Suprapubic skin (tissue), 4 donors: Measurements from ENCODE around the gene AGAP1. TPM values are rescaled to one million over a fixed set of nuclear protein-coding genes. Genes with fewer than 3 reads are reported as not detected.

Experiments used
- DNase-seq, 2 donors: peaks; one replicate each; pipeline ENCODE4 v3.0.0-alpha.2; 2019; ENCODE audit warnings: low spot score in 2 of 2
- H3K27ac ChIP-seq: fragments of 200-600 bp; sonication (generic); one replicate; pipeline ENCODE4 v1.5.1; 2019
- H3K27me3 ChIP-seq: fragments of 200-600 bp; sonication (generic); one replicate; pipeline ENCODE4 v1.5.1; 2019
- H3K36me3 ChIP-seq: fragments of 200-600 bp; sonication (generic); one replicate; pipeline ENCODE4 v1.5.1; 2019
- H3K4me1 ChIP-seq: fragments of 200-600 bp; sonication (generic); one replicate; pipeline ENCODE4 v1.5.1; 2019
- H3K4me3 ChIP-seq: fragments of 200-600 bp; sonication (generic); one replicate; pipeline ENCODE4 v1.5.1; 2019; ENCODE audit warnings: mild to moderate bottlenecking
- H3K9me3 ChIP-seq: fragments of 200-600 bp; sonication (generic); one replicate; pipeline ENCODE4 v1.5.1; 2019
- EP300 ChIP-seq: sonication (generic); formaldehyde crosslinking; IDR thresholded peaks from one replicate; pipeline ENCODE4 v1.6.1; 2017; ENCODE audit warnings: antibody characterized with exemption
- POLR2A ChIP-seq, 2 donors: fragments of 450-650 bp; IDR thresholded peaks; one replicate each; pipeline ENCODE4 v1.6.1; 2017; ENCODE audit warnings: antibody characterized with exemption in 2 of 2, mild to moderate bottlenecking in 2 of 2, moderate library complexity in 2 of 2
- POLR2AphosphoS5 ChIP-seq, 3 donors: sonication (generic); formaldehyde crosslinking; IDR thresholded peaks; one replicate each; pipeline ENCODE4 v1.6.1; 2017; ENCODE audit warnings: antibody characterized with exemption in 3 of 3
- WGBS: methylation state at CpG from one replicate; pipeline ENCODE4 v1.1.5; 2018; 5-methylcytosine and 5-hydroxymethylcytosine counted together
- total RNA-seq, 4 donors: library from RNA; depleted of rRNA; stranded (reverse); fragments of >200 nt; gene quantifications; one replicate each; pipeline ENCODE4 v1.1.0, GENCODE V29; 2016
- TF ChIP-seq, protein P1 (sequence below), 2 donors: fragments of 200-600 bp in 1 of 2; fragments of 450-650 bp in 1 of 2; sonication (generic) in 1 of 2; IDR thresholded peaks; one replicate each; pipeline ENCODE4 v1.5.1; 2016 to 2019; ENCODE audit warnings: antibody characterized with exemption in 2 of 2, mild to moderate bottlenecking in 1 of 2, moderate library complexity in 1 of 2

Gene AGAP1
- total RNA-seq, 4 donors from 2014 or later = 14.1 to 30.7 (median 19.4) TPM

DNA sequence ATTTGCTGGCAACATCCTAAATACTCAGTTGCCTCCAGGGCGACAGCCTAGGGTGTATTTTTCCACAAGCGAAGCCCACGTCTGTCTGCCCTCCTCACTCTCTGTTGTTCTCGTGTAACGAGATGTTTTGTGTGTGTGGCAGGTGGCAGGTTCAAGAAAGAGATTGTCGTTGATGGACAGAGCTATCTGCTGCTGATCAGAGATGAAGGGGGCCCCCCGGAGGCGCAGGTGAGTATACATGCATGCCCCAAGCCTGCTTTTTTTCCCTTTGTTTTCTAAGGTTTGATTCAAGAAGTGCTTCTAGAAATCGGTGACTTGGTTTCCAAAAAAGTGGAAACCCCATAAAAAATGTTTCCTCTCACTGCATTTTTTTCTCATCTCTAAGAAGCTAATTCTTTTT, 247.0 kb downstream of the AGAP1 start:
- TF ChIP-seq, protein P1, sequence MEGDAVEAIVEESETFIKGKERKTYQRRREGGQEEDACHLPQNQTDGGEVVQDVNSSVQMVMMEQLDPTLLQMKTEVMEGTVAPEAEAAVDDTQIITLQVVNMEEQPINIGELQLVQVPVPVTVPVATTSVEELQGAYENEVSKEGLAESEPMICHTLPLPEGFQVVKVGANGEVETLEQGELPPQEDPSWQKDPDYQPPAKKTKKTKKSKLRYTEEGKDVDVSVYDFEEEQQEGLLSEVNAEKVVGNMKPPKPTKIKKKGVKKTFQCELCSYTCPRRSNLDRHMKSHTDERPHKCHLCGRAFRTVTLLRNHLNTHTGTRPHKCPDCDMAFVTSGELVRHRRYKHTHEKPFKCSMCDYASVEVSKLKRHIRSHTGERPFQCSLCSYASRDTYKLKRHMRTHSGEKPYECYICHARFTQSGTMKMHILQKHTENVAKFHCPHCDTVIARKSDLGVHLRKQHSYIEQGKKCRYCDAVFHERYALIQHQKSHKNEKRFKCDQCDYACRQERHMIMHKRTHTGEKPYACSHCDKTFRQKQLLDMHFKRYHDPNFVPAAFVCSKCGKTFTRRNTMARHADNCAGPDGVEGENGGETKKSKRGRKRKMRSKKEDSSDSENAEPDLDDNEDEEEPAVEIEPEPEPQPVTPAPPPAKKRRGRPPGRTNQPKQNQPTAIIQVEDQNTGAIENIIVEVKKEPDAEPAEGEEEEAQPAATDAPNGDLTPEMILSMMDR (IDR thresholded peaks at IDR 0.05) = no peak
- no peak for TF ChIP-seq EP300
- no peak for TF ChIP-seq POLR2AphosphoS5 (IDR thresholded peaks at IDR 0.05)
- TF ChIP-seq POLR2A (IDR thresholded peaks at IDR 0.05) = no peak
- no peak overlapping the region for H3K4me3 ChIP-seq
- peaks cover 10% of the 10 kb centered on the region for H3K36me3 ChIP-seq
- DNase-seq = no peak
- no peaks in the 10 kb centered on the region for H3K4me1 ChIP-seq
- no peak overlapping the region for H3K27ac ChIP-seq
- WGBS = 77% methylated on average over 9 of the region's 9 CpGs
- H3K27me3 ChIP-seq = no peaks in the 10 kb centered on the region
- H3K9me3 ChIP-seq = no peaks in the 10 kb centered on the region

- peaks cover 24% of the 10 kb centered on the region for H3K4me1 ChIP-seq
- peaks cover 10% of the 10 kb centered on the region for H3K36me3 ChIP-seq
- WGBS = 88% methylated on average over 12 of the region's 12 CpGs
- TF ChIP-seq, protein P1 (IDR thresholded peaks at IDR 0.05) = no peak
- TF ChIP-seq POLR2AphosphoS5 (IDR thresholded peaks at IDR 0.05) = no peak
- TF ChIP-seq POLR2A (IDR thresholded peaks at IDR 0.05) = no peak
- TF ChIP-seq EP300 = no peak
- H3K4me3 ChIP-seq = no peak overlapping the region
- no peaks in the 10 kb centered on the region for H3K27me3 ChIP-seq
- no peak for DNase-seq
- no peaks in the 10 kb centered on the region for H3K9me3 ChIP-seq
- no peak overlapping the region for H3K27ac ChIP-seq
Observed at GRCh38 chr2:235744161-235744560, 250.3 kb downstream of the AGAP1 start.

DNA sequence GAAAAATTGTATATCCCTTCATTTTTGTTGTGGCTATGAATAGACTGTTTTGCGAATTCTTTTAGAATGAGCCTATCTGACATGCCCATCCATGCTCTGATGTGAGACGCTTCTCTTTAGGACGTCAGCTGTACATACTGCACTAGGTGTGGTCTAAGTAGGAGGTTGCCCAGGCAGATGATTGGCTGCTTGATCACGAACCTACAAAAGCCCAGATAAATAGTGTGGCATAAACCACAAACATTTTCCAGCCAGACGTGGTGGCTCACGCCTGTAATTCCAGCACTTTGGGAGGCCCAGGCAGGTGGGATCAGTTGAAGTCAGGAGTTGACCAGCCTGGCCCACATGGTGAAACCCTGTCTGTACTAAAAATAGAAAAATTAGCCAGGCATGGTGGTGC, 251.8 kb downstream of the AGAP1 start:
- Histone ChIP-seq H3K27me3 (no peaks in the 10 kb centered on the region), H3K36me3 (peaks cover 18% of the 10 kb centered on the region), H3K27ac (no peak overlapping the region), H3K4me3 (no peak overlapping the region), H3K9me3 (no peaks in the 10 kb centered on the region), H3K4me1 (peaks cover 28% of the 10 kb centered on the region)
- 68% methylated on average over 6 of the region's 6 CpGs for WGBS
- no peak for DNase-seq
- no peak for TF ChIP-seq EP300
- no peak for TF ChIP-seq POLR2A (IDR thresholded peaks at IDR 0.05)

GRCh38 chr2:235746257-235746934, 252.6 kb downstream of the AGAP1 start:
- Histone ChIP-seq H3K4me1 (peaks cover 28% of the 10 kb centered on the region), H3K36me3 (peaks cover 26% of the 10 kb centered on the region), H3K27me3 (no peaks in the 10 kb centered on the region), H3K9me3 (no peaks in the 10 kb centered on the region), H3K4me3 (no peak overlapping the region), H3K27ac (no peak overlapping the region)
- TF ChIP-seq, protein P1 (IDR thresholded peaks at IDR 0.05) = peak; percentile 61 to 62
- TF ChIP-seq POLR2AphosphoS5 (IDR thresholded peaks at IDR 0.05) = no peak
- WGBS = 31% methylated on average over 12 of the region's 12 CpGs
- DNase-seq = no peak

DNA sequence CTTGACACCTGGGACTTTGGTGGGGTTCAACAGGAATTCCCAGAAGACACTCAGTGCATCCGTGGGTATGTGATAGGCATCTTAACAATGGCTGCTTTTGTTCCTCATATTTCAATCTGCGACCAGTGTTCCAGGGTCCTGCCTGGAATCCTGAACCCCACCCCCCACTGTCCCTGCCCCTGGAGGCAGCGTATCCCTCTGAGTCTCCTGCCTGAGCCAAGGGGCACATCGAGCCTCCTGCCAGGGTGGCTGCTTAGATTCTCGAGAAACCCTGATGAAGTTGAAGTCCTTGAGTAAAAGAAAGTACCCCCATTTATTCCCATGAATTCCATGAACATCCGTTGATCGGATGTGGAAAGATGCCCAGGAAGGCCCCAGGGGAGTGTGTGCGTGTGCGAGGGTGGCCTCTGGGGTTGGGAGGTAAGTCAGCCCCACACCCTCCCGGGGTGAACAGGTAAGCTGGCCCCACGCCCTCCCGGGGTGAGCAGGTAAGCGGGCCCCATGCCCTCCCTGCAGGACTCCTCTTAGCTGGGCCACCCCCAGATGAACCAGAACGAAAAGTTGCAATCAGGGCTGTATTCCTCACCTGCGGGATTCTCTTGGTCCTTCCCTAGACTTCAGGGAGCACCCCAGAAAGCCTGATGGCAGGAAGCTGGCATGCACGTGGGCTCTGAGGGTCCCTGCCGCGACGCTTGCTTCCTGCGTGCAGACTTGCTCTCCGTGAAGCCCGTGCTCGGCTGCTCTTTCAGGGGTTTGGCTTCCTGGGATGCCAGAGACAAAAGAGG, 253.3 kb downstream of the AGAP1 start:
- WGBS = 56% methylated on average over 22 of the region's 23 CpGs
- Histone ChIP-seq H3K9me3 (no peaks in the 10 kb centered on the region), H3K27me3 (no peaks in the 10 kb centered on the region), H3K27ac (no peak overlapping the region), H3K4me3 (no peak overlapping the region), H3K36me3 (peaks cover 33% of the 10 kb centered on the region), H3K4me1 (peaks cover 28% of the 10 kb centered on the region)
- no peak for TF ChIP-seq POLR2A (IDR thresholded peaks at IDR 0.05)
- TF ChIP-seq EP300 = no peak
- TF ChIP-seq, protein P1 (IDR thresholded peaks at IDR 0.05) = no peak
- no peak for TF ChIP-seq POLR2AphosphoS5 (IDR thresholded peaks at IDR 0.05)
- no peak for DNase-seq
